Endothelial cell (in vitro differentiated cells): ENCODE measurements around the gene CCSAP. TPM values are rescaled to one million over a fixed set of nuclear protein-coding genes. Genes with fewer than 3 reads are reported as not detected.

Source experiments
- DNase-seq: peaks from one replicate; pipeline ENCODE4 v3.0.0; 2021; ENCODE audit warnings: low spot score
- H3K27ac Mint-ChIP-seq: one replicate; pipeline ENCODE4 v1.8.0; 2021; ENCODE audit warnings: mixed read lengths, inconsistent platforms; ENCODE audit not compliant: unreplicated experiment
- H3K27me3 Mint-ChIP-seq: one replicate; pipeline ENCODE4 v1.8.0; 2021; ENCODE audit warnings: mild to moderate bottlenecking, moderate library complexity, mixed read lengths, inconsistent platforms; ENCODE audit not compliant: unreplicated experiment
- H3K36me3 Mint-ChIP-seq: one replicate; pipeline ENCODE4 v1.8.0; 2021; ENCODE audit warnings: mild to moderate bottlenecking, low read depth, mixed read lengths, inconsistent platforms; ENCODE audit not compliant: unreplicated experiment
- H3K4me1 Mint-ChIP-seq: one replicate; pipeline ENCODE4 v1.8.0; 2021; ENCODE audit warnings: mild to moderate bottlenecking, mixed read lengths, inconsistent platforms; ENCODE audit not compliant: unreplicated experiment
- H3K4me3 Mint-ChIP-seq: one replicate; pipeline ENCODE4 v1.8.0; 2021; ENCODE audit warnings: mild to moderate bottlenecking, mixed read lengths, inconsistent platforms; ENCODE audit not compliant: unreplicated experiment
- H3K9me3 Mint-ChIP-seq: one replicate; pipeline ENCODE4 v1.8.0; 2021; ENCODE audit warnings: mixed read lengths, inconsistent platforms; ENCODE audit not compliant: unreplicated experiment
- total RNA-seq: library from RNA; stranded (reverse); fragmentation: NEBNext Ultra II Directional; extraction: Animal tissue kit (Norgen Biotek cat#: 25700); gene quantifications from one replicate; pipeline ENCODE4 v1.2.1, GENCODE V29; 2021; ENCODE audit not compliant: unreplicated experiment
- TF ChIP-seq, protein P1 (sequence below): fragments of 200-600 bp; sonication (generic); IDR thresholded peaks from one replicate; pipeline ENCODE4 v1.5.0; 2021; ENCODE audit warnings: antibody characterized with exemption; ENCODE audit not compliant: unreplicated experiment

Gene CCSAP
- total RNA-seq, 1 donor from 2014 or later = 6.7 TPM

DNA sequence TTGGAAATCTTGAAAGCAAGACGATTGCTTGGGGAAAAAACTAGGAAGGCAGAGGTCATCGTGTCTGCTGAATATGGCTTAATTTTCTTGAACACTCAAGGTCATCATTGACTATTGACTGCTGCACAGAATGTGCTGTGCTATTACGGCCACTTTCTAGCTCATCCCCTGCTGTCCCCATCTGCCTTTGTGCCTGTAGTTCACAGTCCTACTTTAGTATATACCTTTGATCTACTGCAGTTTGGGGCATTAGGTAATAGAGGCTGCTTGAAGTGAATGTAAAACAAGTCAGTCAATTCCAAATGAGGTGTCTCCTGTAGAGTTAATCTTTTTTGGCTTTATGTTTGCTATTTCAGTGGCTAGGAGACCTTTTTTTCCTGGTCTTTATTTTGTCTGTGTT, 63.6 kb downstream of the CCSAP start:
- Mint-ChIP-seq H3K27ac (no peak overlapping the region), H3K4me1 (peaks cover 32% of the 10 kb centered on the region), H3K36me3 (no peaks in the 10 kb centered on the region), H3K27me3 (no peaks in the 10 kb centered on the region), H3K4me3 (no peak overlapping the region), H3K9me3 (no peaks in the 10 kb centered on the region)
- TF ChIP-seq, protein P1, sequence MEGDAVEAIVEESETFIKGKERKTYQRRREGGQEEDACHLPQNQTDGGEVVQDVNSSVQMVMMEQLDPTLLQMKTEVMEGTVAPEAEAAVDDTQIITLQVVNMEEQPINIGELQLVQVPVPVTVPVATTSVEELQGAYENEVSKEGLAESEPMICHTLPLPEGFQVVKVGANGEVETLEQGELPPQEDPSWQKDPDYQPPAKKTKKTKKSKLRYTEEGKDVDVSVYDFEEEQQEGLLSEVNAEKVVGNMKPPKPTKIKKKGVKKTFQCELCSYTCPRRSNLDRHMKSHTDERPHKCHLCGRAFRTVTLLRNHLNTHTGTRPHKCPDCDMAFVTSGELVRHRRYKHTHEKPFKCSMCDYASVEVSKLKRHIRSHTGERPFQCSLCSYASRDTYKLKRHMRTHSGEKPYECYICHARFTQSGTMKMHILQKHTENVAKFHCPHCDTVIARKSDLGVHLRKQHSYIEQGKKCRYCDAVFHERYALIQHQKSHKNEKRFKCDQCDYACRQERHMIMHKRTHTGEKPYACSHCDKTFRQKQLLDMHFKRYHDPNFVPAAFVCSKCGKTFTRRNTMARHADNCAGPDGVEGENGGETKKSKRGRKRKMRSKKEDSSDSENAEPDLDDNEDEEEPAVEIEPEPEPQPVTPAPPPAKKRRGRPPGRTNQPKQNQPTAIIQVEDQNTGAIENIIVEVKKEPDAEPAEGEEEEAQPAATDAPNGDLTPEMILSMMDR = no peak
- DNase-seq = no peak

DNA sequence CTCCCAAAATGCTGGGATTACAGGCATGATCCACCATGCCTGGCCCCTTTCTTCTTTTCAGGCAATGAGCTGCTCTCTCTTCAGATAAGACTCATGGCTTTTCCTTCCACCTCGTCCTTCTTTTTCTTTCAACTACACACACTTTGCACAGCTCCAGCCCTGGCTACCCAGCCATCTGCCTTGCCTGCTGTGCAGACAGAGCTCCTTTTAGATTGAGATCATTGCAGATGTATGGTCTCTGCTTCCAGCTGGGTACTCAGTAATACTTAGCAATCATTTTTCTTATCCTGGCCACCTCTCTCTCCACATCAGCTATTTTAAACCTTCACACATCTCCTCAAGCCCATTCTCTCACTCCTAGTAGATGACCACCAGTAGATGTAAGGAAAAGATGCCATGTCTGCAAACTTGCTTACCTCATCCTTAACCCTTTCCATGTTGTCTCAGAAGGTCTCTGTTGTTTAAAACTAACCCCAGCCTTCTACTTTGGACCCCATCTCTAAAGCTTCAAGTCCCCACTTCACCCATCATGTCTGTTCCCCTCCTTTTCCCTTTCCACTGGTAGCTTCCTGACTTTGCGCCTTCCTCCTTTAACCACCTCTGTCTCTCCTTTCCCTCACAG, 64.6 kb downstream of the CCSAP start:
- no peak for DNase-seq
- TF ChIP-seq, protein P1 = no peak
- Mint-ChIP-seq H3K4me3 (no peak overlapping the region), H3K36me3 (no peaks in the 10 kb centered on the region), H3K27me3 (no peaks in the 10 kb centered on the region), H3K27ac (no peak overlapping the region), H3K9me3 (no peaks in the 10 kb centered on the region), H3K4me1 (peaks cover 32% of the 10 kb centered on the region)

DNA sequence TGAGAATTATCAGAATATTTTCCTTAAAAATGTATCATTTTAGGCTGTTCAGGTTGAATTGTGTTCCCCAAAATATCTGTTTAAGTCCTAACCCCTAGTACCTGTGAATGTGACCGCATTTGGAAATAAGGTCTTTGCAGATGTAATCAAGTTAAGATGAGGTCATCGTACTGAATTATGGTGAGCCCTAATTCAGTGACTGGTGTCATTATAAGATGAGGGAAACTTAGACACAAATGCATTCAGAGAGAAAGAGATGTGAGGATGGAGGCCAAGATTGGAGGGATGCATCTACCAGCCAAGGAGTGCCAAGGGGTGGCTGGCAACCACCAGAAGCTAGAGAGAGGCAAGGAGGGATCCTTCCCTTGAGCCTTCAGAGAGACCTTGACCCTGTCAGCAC, 67.8 kb downstream of the CCSAP start:
- peaks cover 3% of the 10 kb centered on the region for H3K27me3 Mint-ChIP-seq
- DNase-seq = no peak
- no peaks in the 10 kb centered on the region for H3K9me3 Mint-ChIP-seq
- peaks cover 23% of the 10 kb centered on the region for H3K4me1 Mint-ChIP-seq
- TF ChIP-seq, protein P1 = no peak
- H3K27ac Mint-ChIP-seq = no peak overlapping the region
- H3K4me3 Mint-ChIP-seq = no peak overlapping the region
- H3K36me3 Mint-ChIP-seq = peaks cover 10% of the 10 kb centered on the region

DNA sequence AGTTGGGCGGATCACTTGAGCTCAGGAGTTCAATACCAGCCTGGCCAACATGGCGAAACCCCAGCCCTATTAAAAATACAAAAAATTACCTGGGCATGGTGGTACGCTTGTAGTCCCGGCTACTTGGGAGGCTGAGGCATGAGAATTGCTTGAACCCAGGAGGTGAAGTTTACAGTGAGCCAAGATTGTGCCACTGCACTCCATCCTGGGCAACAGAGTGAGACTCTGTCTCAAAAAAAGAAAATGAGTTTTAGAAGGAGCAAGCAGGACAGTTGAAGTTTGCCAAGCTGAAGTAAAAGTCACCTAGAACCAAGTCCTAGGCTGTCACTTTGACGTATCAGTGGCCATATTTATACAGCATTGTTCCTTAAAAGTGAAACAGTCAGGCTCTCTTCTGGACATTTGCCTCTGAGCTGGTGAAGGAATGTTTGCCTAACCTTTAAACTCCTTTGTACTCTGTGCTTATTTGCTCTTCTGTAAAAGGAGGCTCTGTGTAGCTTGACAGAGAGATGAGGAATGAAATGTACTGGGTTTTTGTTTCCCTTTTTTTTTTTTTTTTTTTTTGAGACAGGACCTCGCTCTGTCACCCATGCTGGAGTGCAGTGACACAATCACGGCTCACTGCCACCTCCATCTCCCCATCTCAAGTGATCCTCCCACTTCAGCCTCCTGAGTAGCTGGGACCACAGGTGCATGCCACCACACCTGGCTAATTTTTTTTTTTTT, 69.2 kb downstream of the CCSAP start:
- H3K27ac Mint-ChIP-seq = no peak overlapping the region
- peaks cover 10% of the 10 kb centered on the region for H3K36me3 Mint-ChIP-seq
- H3K27me3 Mint-ChIP-seq = peaks cover 5% of the 10 kb centered on the region
- H3K4me1 Mint-ChIP-seq = peaks cover 23% of the 10 kb centered on the region
- no peak overlapping the region for H3K4me3 Mint-ChIP-seq
- TF ChIP-seq, protein P1 = no peak
- DNase-seq = no peak
- no peaks in the 10 kb centered on the region for H3K9me3 Mint-ChIP-seq
